Measurements from ENCODE around the gene KCNE4.

The KCNE4 gene

GRCh38 chr2:223058952-223059716 is 7.1 kb downstream of the KCNE4 start:
- no peak for DNase-seq (ENCODE audit: low read depth, low spot score)
- H3K36me3 ChIP-seq (ENCODE audit: insufficient read depth, insufficient read length, low read length) = no peaks in the 10 kb centered on the region
- H3K4me3 ChIP-seq (ENCODE audit: insufficient read length, low read depth) = no peak overlapping the region
- no peaks in the 10 kb centered on the region for H3K27me3 ChIP-seq (ENCODE audit: insufficient read depth, insufficient read length)
- TF ChIP-seq YY1 (IDR thresholded peaks at IDR 0.05; ENCODE audit: insufficient read depth, insufficient read length) (no peak), SUZ12 (IDR thresholded peaks at IDR 0.05; ENCODE audit: extremely low read depth, insufficient read depth, insufficient read length) (no peak), ZNF274 (IDR thresholded peaks at IDR 0.05; ENCODE audit: low read depth, low read length) (no peak)
- H3K9me3 ChIP-seq (ENCODE audit: insufficient read depth, low read length) = no peaks in the 10 kb centered on the region
- no peaks in the 10 kb centered on the region for H3K4me1 ChIP-seq (ENCODE audit: insufficient read depth, insufficient read length)
- H3K9ac ChIP-seq (ENCODE audit: insufficient read length, low read depth) = no peak overlapping the region

DNA sequence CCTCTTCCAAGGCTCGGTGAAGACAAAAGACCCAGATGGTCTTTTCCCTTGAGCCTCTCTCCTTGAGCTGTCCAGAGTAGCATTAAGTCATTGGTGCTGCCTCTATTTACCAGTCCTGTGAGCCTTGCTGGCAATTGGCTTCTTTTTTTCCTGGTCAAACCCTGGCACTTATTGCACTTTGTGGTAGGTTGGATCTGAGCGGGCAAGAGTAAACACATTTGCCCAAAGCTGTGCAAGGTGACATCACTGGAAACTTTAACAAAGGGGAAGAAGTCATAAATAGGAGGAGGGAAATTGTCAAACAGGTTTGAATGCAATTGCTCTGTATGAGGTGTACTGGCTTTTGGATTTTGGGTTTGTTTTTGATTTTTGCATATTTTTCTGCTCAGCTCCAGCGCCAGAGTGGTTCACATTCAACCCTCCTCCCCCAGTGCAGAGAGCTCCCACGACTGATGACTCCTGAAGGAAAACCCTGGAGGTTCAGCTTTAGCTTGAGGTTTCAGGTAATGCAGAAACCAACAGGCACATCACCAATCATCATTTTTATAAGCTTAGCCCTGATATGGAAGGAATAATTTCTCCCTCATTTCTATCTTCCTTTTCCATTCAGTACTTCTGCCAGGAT is 8.3 kb downstream of the KCNE4 start:
- Histone ChIP-seq H3K27me3 (ENCODE audit: insufficient read depth, insufficient read length) (no peaks in the 10 kb centered on the region), H3K9ac (ENCODE audit: insufficient read length, low read depth) (no peak overlapping the region), H3K4me1 (ENCODE audit: insufficient read depth, insufficient read length) (no peaks in the 10 kb centered on the region), H3K4me3 (ENCODE audit: insufficient read length, low read depth) (no peak overlapping the region), H3K9me3 (ENCODE audit: insufficient read depth, low read length) (no peaks in the 10 kb centered on the region), H3K36me3 (ENCODE audit: insufficient read depth, insufficient read length, low read length) (no peaks in the 10 kb centered on the region)
- no peak for DNase-seq (ENCODE audit: low read depth, low spot score)
- TF ChIP-seq ZNF274 (IDR thresholded peaks at IDR 0.05; ENCODE audit: low read depth, low read length) (no peak), SUZ12 (IDR thresholded peaks at IDR 0.05; ENCODE audit: extremely low read depth, insufficient read depth, insufficient read length) (no peak), YY1 (IDR thresholded peaks at IDR 0.05; ENCODE audit: insufficient read depth, insufficient read length) (no peak)

DNA sequence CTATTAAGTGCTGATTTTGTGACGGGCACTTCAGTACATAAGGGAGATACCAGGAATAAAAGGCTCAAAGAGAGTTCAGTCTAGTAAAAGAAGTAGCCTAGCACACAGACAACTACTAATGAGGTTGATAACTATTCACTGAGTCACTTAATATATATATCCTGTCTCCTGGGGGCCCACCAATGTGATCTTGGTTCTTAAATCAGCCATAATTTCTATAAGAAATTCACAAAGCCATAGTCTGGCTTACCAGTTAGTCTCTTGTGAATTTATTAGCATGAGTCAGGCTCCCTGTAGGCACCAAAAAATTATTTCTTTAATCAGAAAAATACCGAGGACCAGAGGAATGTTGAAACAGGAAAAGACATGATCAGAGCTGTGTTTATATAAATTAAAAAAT is 10.4 kb downstream of the KCNE4 start:
- no peaks in the 10 kb centered on the region for H3K4me1 ChIP-seq (ENCODE audit: insufficient read depth, insufficient read length)
- DNase-seq (ENCODE audit: low read depth, low spot score) = no peak
- H3K27me3 ChIP-seq (ENCODE audit: insufficient read depth, insufficient read length) = no peaks in the 10 kb centered on the region
- TF ChIP-seq SUZ12 (IDR thresholded peaks at IDR 0.05; ENCODE audit: extremely low read depth, insufficient read depth, insufficient read length) = no peak
- TF ChIP-seq ZNF274 (IDR thresholded peaks at IDR 0.05; ENCODE audit: low read depth, low read length) = no peak
- TF ChIP-seq YY1 (IDR thresholded peaks at IDR 0.05; ENCODE audit: insufficient read depth, insufficient read length) = no peak
- H3K9ac ChIP-seq (ENCODE audit: insufficient read length, low read depth) = no peak overlapping the region
- H3K4me3 ChIP-seq (ENCODE audit: insufficient read length, low read depth) = no peak overlapping the region
- H3K36me3 ChIP-seq (ENCODE audit: insufficient read depth, insufficient read length, low read length) = no peaks in the 10 kb centered on the region
- no peaks in the 10 kb centered on the region for H3K9me3 ChIP-seq (ENCODE audit: insufficient read depth, low read length)

DNA sequence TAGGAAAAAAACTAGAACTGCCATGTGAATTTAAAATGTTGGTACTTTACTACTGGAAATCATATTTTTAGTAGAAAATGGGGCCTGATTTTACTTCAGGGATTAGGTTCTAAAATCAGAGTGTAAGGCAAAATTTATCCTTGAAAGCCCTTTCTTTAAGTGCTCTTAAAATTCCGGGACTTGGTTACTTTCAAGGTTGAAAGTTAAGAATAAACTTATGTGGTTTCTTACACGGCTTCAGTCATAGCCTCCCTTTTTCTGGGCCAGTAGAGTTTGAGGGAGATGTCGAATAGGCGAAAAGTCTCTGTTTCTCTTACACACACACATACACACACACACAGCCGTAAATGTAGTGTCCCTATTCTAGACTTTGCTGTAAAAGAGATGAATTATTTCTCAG is 13.1 kb downstream of the KCNE4 start:
- no peak overlapping the region for H3K4me3 ChIP-seq (ENCODE audit: insufficient read length, low read depth)
- no peaks in the 10 kb centered on the region for H3K4me1 ChIP-seq (ENCODE audit: insufficient read depth, insufficient read length)
- H3K36me3 ChIP-seq (ENCODE audit: insufficient read depth, insufficient read length, low read length) = no peaks in the 10 kb centered on the region
- H3K27me3 ChIP-seq (ENCODE audit: insufficient read depth, insufficient read length) = no peaks in the 10 kb centered on the region
- no peak overlapping the region for H3K9ac ChIP-seq (ENCODE audit: insufficient read length, low read depth)
- no peak for TF ChIP-seq ZNF274 (IDR thresholded peaks at IDR 0.05; ENCODE audit: low read depth, low read length)
- TF ChIP-seq SUZ12 (IDR thresholded peaks at IDR 0.05; ENCODE audit: extremely low read depth, insufficient read depth, insufficient read length) = no peak
- TF ChIP-seq YY1 (IDR thresholded peaks at IDR 0.05; ENCODE audit: insufficient read depth, insufficient read length) = no peak
- no peaks in the 10 kb centered on the region for H3K9me3 ChIP-seq (ENCODE audit: insufficient read depth, low read length)
- no peak for DNase-seq (ENCODE audit: low read depth, low spot score)

DNA sequence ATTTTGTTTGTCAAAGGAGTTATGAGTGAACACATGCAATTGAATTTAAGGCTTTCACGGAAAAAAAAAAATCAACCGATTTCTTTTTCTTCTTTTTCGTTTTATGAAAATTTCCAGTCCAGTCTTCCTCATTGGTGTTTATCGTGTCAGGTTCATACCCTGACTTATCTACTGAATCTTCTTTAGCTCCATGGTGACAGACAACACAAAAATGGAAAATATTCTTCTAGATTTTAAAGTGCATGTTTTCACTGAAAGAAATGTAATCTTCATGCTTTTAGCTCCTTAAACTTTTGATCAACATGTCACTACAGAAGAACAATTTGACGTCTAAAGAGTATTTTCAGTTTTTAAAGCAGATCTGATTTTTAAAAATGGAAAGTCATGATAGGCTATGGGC is 14.7 kb downstream of the KCNE4 start:
- Histone ChIP-seq H3K27me3 (ENCODE audit: insufficient read depth, insufficient read length) (no peaks in the 10 kb centered on the region), H3K9ac (ENCODE audit: insufficient read length, low read depth) (no peak overlapping the region), H3K4me1 (ENCODE audit: insufficient read depth, insufficient read length) (no peaks in the 10 kb centered on the region), H3K36me3 (ENCODE audit: insufficient read depth, insufficient read length, low read length) (no peaks in the 10 kb centered on the region), H3K9me3 (ENCODE audit: insufficient read depth, low read length) (no peaks in the 10 kb centered on the region), H3K4me3 (ENCODE audit: insufficient read length, low read depth) (no peak overlapping the region)
- DNase-seq (ENCODE audit: low read depth, low spot score) = no peak
- TF ChIP-seq YY1 (IDR thresholded peaks at IDR 0.05; ENCODE audit: insufficient read depth, insufficient read length) (no peak), ZNF274 (IDR thresholded peaks at IDR 0.05; ENCODE audit: low read depth, low read length) (no peak), SUZ12 (IDR thresholded peaks at IDR 0.05; ENCODE audit: extremely low read depth, insufficient read depth, insufficient read length) (no peak)

DNA sequence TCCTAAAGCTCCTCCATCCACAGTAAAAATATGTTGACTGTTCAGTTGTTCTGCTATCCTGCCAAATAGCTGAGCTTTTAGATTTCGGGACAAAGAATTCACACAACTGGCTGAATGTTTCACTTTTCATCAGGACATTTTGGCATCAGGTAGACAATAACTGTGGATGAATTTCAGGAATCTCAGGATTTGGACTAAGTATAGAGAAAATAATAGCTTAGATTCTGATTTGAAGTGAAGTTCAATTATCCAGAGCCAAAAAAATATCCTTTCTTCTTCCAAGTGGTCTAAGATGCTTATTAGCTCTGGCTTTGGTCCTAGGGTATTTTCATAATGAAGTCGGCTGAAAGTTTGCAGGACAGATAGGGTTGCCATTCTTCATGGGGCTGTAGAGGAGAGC is 16.1 kb downstream of the KCNE4 start:
- TF ChIP-seq SUZ12 (IDR thresholded peaks at IDR 0.05; ENCODE audit: extremely low read depth, insufficient read depth, insufficient read length) (no peak), YY1 (IDR thresholded peaks at IDR 0.05; ENCODE audit: insufficient read depth, insufficient read length) (no peak), ZNF274 (IDR thresholded peaks at IDR 0.05; ENCODE audit: low read depth, low read length) (no peak)
- Histone ChIP-seq H3K9me3 (ENCODE audit: insufficient read depth, low read length) (no peaks in the 10 kb centered on the region), H3K4me3 (ENCODE audit: insufficient read length, low read depth) (no peak overlapping the region)

DNA sequence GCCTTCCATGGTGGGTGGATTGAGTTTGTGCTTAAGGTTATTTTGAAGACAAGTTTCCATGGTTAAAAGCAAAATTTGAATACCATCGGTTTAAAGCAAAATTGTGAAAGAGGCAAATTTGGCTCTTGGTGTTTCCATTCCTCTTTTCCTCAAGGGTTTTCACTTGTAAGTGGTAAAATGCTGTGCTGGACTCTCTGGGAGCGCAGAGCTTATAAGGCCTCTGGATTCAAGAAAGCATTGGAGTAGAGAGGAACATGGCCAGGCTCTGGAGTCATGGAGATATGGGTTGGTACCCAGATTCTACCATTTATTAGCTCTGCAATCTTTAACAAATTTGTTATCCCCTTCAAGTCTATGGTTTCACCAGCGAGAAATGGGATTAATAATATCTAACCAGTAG is 17.5 kb downstream of the KCNE4 start:
- no peaks in the 10 kb centered on the region for H3K36me3 ChIP-seq (ENCODE audit: insufficient read depth, insufficient read length, low read length)
- no peaks in the 10 kb centered on the region for H3K9me3 ChIP-seq (ENCODE audit: insufficient read depth, low read length)
- no peak overlapping the region for H3K9ac ChIP-seq (ENCODE audit: insufficient read length, low read depth)
- H3K4me1 ChIP-seq (ENCODE audit: insufficient read depth, insufficient read length) = no peaks in the 10 kb centered on the region
- no peak overlapping the region for H3K4me3 ChIP-seq (ENCODE audit: insufficient read length, low read depth)
- H3K27me3 ChIP-seq (ENCODE audit: insufficient read depth, insufficient read length) = no peaks in the 10 kb centered on the region
- DNase-seq (ENCODE audit: low read depth, low spot score) = no peak
- no peak for TF ChIP-seq YY1 (IDR thresholded peaks at IDR 0.05; ENCODE audit: insufficient read depth, insufficient read length)
- TF ChIP-seq ZNF274 (IDR thresholded peaks at IDR 0.05; ENCODE audit: low read depth, low read length) = no peak
- no peak for TF ChIP-seq SUZ12 (IDR thresholded peaks at IDR 0.05; ENCODE audit: extremely low read depth, insufficient read depth, insufficient read length)

More for the DNA sequence above, 16.1 kb downstream of the KCNE4 start:
- Histone ChIP-seq H3K9ac (ENCODE audit: insufficient read length, low read depth) (no peak overlapping the region), H3K36me3 (ENCODE audit: insufficient read depth, insufficient read length, low read length) (no peaks in the 10 kb centered on the region), H3K27me3 (ENCODE audit: insufficient read depth, insufficient read length) (no peaks in the 10 kb centered on the region), H3K4me1 (ENCODE audit: insufficient read depth, insufficient read length) (no peaks in the 10 kb centered on the region)
- DNase-seq (ENCODE audit: low read depth, low spot score) = no peak

Measured in NT2/D1 (cell line).